ENCODE results near the gene CD2AP.

Gene CD2AP

DNA sequence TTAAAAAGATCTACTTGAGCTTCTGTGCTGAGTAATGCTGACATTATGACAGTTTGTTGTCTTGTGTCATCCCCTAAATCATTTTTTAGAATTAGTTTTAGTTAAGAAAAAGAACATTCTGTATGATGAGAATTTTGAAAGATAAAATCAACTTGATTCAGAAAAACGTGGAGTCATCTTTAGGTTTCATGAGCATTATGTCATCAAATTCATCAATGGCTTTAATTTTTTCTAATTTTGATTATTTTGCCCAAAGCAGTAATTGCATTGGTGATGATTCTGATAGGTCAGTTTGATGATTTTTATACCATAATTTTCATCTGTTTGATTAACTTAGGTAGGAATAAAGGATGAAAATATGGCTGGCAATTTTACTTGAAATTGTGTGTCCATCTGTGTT, 194.2 kb downstream of the CD2AP start:
- no peak for DNase-seq (ENCODE audit: low spot score)
- no peak for FAIRE-seq

DNA sequence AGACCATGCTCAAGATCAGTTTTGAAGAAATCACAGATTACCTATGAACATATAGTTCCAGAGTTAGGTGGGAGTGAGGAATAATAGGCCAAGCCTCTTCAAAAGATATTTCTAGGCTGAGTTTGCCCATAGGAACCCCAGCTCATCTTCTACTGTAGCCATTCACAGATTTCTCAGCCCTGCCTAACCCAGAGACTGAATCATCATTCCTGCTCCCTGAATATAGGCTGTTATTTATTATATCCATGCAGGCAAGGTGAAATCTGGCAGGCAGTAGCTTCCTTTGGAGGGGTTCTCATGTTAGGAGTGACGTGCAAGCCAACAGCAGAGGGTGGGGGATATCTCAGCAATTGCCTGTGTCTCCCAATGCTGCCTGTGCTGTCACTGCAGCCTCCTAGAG, 195.2 kb downstream of the CD2AP start:
- FAIRE-seq (no peak), DNase-seq (ENCODE audit: low spot score) (no peak)

DNA sequence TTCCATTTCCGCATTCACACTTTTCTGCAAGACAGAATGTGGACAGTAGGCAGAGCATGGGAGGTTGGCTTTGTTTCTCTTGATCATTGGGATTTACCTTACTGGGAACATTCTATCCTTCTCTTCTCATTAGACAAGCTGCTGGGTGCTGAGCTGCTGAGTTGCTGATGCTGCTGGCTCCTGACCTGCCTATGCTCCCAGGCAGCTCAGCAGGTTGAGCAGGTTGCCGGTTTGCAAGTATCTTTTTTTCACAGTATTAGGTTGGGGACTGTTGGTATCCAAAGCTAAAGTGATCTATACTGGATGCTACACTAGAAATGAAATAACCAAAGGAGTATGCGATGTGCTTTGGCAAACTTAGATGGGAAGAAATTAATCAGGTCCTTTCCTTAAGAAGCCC, 197.1 kb downstream of the CD2AP start:
- no peak for DNase-seq (ENCODE audit: low spot score)
- FAIRE-seq: no peak
